GM21381 (cell line): ENCODE results near the gene WIPI1.
"Not testable (repeated sequence)": the region's sequence is repeated elsewhere in the genome, so short reads cannot be mapped to it uniquely, and the experiment has no call there.

Experiments
- ATAC-seq: cut with Tn5 transposase; IDR thresholded peaks from one replicate; pipeline ENCODE4 v1.9.1; 2021; ENCODE audit warnings: mild to moderate bottlenecking, moderate library complexity; ENCODE audit not compliant: unreplicated experiment

Gene WIPI1

GRCh38 chr17:68418876-68419275, 38.4 kb downstream of the WIPI1 start:
- no peak for ATAC-seq

- no peak for ATAC-seq
Observed at GRCh38 chr17:68417317-68417716, 40.0 kb downstream of the WIPI1 start.

- ATAC-seq: not testable (repeated sequence)
Observed at GRCh38 chr17:68414901-68415300, 42.4 kb downstream of the WIPI1 start.

GRCh38 chr17:68413597-68414560, 43.4 kb downstream of the WIPI1 start:
- ATAC-seq: not testable (repeated sequence)

GRCh38 chr17:68407656-68408055, 49.6 kb downstream of the WIPI1 start:
- not testable (repeated sequence) for ATAC-seq

- not testable (repeated sequence) for ATAC-seq
Observed at GRCh38 chr17:68403837-68404236, 53.5 kb downstream of the WIPI1 start.

GRCh38 chr17:68403122-68403521, 54.2 kb downstream of the WIPI1 start:
- ATAC-seq: no peak

- ATAC-seq: no peak
Observed at GRCh38 chr17:68401288-68401687, 56.0 kb downstream of the WIPI1 start.

- ATAC-seq: no peak
Observed at GRCh38 chr17:68400404-68400735, 56.9 kb downstream of the WIPI1 start.

- ATAC-seq: no peak
Observed at GRCh38 chr17:68399638-68400403, 57.5 kb downstream of the WIPI1 start.

GRCh38 chr17:68398691-68399637, 58.3 kb downstream of the WIPI1 start:
- peak; percentile 78 for ATAC-seq

- ATAC-seq: no peak
Observed at GRCh38 chr17:68397108-68397536, 60.2 kb downstream of the WIPI1 start.

- no peak for ATAC-seq
Observed at GRCh38 chr17:68396226-68397107, 60.8 kb downstream of the WIPI1 start.

- no peak for ATAC-seq
Observed at GRCh38 chr17:68394608-68395331, 62.5 kb downstream of the WIPI1 start.

- no peak for ATAC-seq
Observed at GRCh38 chr17:68391561-68392268, 65.6 kb downstream of the WIPI1 start.

GRCh38 chr17:68390888-68391545, 66.3 kb downstream of the WIPI1 start:
- no peak for ATAC-seq

GRCh38 chr17:68389041-68389440, 68.3 kb downstream of the WIPI1 start:
- ATAC-seq: no peak
